Liver (tissue), 3 donors: Measurements from ENCODE around the gene ELAVL1.

ENCODE experiments used
- GABPA ChIP-seq, 2 donors: IDR thresholded peaks in 1 of 2; conservative IDR thresholded peaks in 1 of 2; 2 replicates each; pipeline ENCODE4 v1.6.1; 2016; ENCODE audit warnings: antibody characterized with exemption in 2 of 2, mild to moderate bottlenecking in 1 of 2, moderate library complexity in 1 of 2
- RAD21 ChIP-seq, 2 donors: IDR thresholded peaks; 2 replicates each; pipeline ENCODE4 v1.6.1; 2016; ENCODE audit warnings: antibody characterized with exemption in 2 of 2, mild to moderate bottlenecking in 2 of 2
- TAF1 ChIP-seq: conservative IDR thresholded peaks from 2 replicates; pipeline ENCODE4 v1.6.1; 2016; ENCODE audit warnings: antibody characterized with exemption, mild to moderate bottlenecking
- YY1 ChIP-seq: IDR thresholded peaks from 2 replicates; pipeline ENCODE4 v1.6.1; 2016; ENCODE audit warnings: antibody characterized with exemption, mild to moderate bottlenecking
- TF ChIP-seq, protein P1 (sequence below): fragments of 150-350 bp; IDR thresholded peaks from 2 replicates; pipeline ENCODE4 v1.5.1; 2017; ENCODE audit warnings: improper control_type of control experiment, low read depth, low read length; ENCODE audit not compliant: missing input control
- donor health status: healthy.
- donor health status: healthy.

- TF ChIP-seq, protein P1, sequence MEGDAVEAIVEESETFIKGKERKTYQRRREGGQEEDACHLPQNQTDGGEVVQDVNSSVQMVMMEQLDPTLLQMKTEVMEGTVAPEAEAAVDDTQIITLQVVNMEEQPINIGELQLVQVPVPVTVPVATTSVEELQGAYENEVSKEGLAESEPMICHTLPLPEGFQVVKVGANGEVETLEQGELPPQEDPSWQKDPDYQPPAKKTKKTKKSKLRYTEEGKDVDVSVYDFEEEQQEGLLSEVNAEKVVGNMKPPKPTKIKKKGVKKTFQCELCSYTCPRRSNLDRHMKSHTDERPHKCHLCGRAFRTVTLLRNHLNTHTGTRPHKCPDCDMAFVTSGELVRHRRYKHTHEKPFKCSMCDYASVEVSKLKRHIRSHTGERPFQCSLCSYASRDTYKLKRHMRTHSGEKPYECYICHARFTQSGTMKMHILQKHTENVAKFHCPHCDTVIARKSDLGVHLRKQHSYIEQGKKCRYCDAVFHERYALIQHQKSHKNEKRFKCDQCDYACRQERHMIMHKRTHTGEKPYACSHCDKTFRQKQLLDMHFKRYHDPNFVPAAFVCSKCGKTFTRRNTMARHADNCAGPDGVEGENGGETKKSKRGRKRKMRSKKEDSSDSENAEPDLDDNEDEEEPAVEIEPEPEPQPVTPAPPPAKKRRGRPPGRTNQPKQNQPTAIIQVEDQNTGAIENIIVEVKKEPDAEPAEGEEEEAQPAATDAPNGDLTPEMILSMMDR = no peak
- no peak for TF ChIP-seq TAF1
- TF ChIP-seq RAD21 (IDR thresholded peaks at IDR 0.05) = no peak
- no peak for TF ChIP-seq GABPA (IDR thresholded peaks at IDR 0.05 in 1 of 2, conservative IDR thresholded peaks at IDR 0.05 in 1 of 2)
- no peak for TF ChIP-seq YY1
These were observed 45.0 kb upstream of the ELAVL1 start for GRCh38 chr19:8050274-8051096.
